Measurements from ENCODE around the gene SAE1. TPM values are rescaled to one million over a fixed set of nuclear protein-coding genes. Genes with fewer than 3 reads are reported as not detected.

SAE1 gene
- total and polyA plus RNA-seq, 2 of the 4 experiments (the other 2 are of a cell fraction), result 165 to 184 TPM

DNA sequence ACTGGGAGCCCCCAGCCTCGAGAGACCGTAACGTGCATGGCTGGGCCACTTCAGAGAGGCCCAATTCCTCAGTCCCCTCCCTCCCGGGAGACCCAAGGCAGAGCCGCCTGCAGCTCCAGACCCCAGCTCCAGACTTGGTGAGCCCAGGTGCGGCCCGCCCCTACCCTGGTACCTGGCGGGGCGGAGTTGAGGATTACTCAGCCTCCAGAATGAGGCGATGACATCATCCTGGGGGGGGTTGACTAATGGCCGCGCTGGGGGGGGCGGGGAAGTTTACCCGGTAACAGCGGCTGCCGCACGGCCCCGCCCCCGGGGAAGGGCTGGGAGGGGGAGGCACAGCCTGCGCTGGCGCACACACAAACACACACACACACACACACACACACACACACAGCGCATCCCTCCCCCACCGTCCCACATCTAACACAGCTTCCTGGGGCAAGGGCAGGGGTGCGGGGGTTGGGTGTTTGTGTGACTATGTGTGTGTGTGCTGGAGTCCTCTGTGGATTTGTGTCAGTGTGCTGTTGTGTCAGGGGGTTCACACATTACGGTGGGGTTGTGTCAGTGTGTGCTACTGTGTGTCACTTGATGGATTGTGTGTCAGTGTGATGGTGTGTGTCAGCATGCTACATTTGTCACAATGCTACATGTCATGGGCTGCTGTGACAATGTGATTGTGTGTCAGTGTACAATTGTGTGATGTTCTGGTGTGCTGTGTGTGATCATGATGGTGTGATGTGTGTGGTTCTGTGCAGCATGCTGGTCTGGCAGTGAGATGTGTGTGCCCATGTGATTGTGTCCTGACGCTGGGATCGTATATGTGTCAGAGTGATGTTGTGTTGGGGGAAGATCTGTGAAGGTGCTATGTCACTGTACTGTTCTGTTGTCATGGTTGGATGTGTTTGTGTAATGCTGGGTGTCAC is 110.6 kb downstream of the SAE1 start:
- Histone ChIP-seq H3K4ac (ENCODE audit: low read depth, low read length) (peak overlapping the region; percentile 68), H2BK15ac (ENCODE audit: low read depth, low read length) (peak overlapping the region; percentile 57; the same call in 2 of the 3 replicates), H3K4me3 (ENCODE audit: insufficient read depth, low read depth, low read length) (no peak overlapping the region), H2AK5ac (ENCODE audit: low read depth, low read length) (peak overlapping the region; percentile 95), H4K8ac (ENCODE audit: low read depth in 2 of 2, low read length in 2 of 2) (peak overlapping the region; percentile 6 to 88; a peak in 3 of 4 replicates), H3K56ac (ENCODE audit: extremely low read depth, insufficient read depth, low read length) (no peak overlapping the region), H4K91ac (ENCODE audit: insufficient read depth, low read depth, low read length) (peak overlapping the region; percentile 67), H2BK5ac (ENCODE audit: low read depth, low read length, poor library complexity, severe bottlenecking) (peak overlapping the region; percentile 16), H2AK9ac (replicated peaks; ENCODE audit: low read depth, low read length, poor library complexity) (peak overlapping the region; percentile 96), H3K9me3 (ENCODE audit: control insufficient read depth, insufficient read depth, low read length) (no peaks in the 10 kb centered on the region), H2AFZ (replicated peaks; ENCODE audit: low read length, poor library complexity) (peak overlapping the region; percentile 87), H3K18ac (ENCODE audit: low read depth, low read length) (peak overlapping the region; percentile 17), H3K27ac (ENCODE audit: insufficient read depth, low read length) (peak overlapping the region; percentile 10), H2BK120ac (ENCODE audit: low read depth, low read length) (peak overlapping the region; percentile 63), H3K23ac (ENCODE audit: low read depth, low read length) (peak overlapping the region; percentile 85), H4K5ac (ENCODE audit: low read depth, low read length) (peak overlapping the region; percentile 27), H3K4me1 (ENCODE audit: control insufficient read depth, insufficient read depth, low read length) (peaks cover 26% of the 10 kb centered on the region), H3K9ac (ENCODE audit: low read depth, low read length) (peak overlapping the region; percentile 4), H4K20me1 (ENCODE audit: insufficient read depth, low read length) (peaks cover 10% of the 10 kb centered on the region; the same call in 1 of the 2 replicates), H3K9me1 (ENCODE audit: insufficient read depth, low read length) (peaks cover 15% of the 10 kb centered on the region), H3K4me2 (ENCODE audit: low read depth, low read length) (peak overlapping the region; percentile 63), H3K79me1 (ENCODE audit: low read depth in 1 of 2, low read length in 2 of 2) (peaks cover 3 to 28% of the 10 kb centered on the region in 2 experiments; a peak in 2 of 4 replicates), H2BK20ac (ENCODE audit: low read depth, low read length) (peak overlapping the region; percentile 48), H3K27me3 (ENCODE audit: control insufficient read depth, insufficient read depth, low read length) (no peaks in the 10 kb centered on the region), H3K14ac (replicated peaks; ENCODE audit: low read depth, low read length) (peak overlapping the region; percentile 84), H3K36me3 (ENCODE audit: control insufficient read depth, insufficient read depth, low read length) (no peaks in the 10 kb centered on the region)
- ChIA-PET POLR2A (ENCODE audit: unreplicated experiment) (no interaction called here), CTCF (no interaction called here)
- DNase-seq (peak; percentile 79), ATAC-seq (ENCODE audit: low read depth) (peak; percentile 27)
- in situ Hi-C loops (cut with MboI; ENCODE audit: low sequenced_read_pairs) (no loop called here), dilution Hi-C loops (cut with HindIII; ENCODE audit: low sequenced_read_pairs, unreplicated experiment) (no loop called here), intact Hi-C loops (cut with micrococcal nuclease) (loop anchor here (5.0 kb wide), 1 partner anchor 109 kb away; the partner anchor contains the start of gene SAE1)
- BruUV-seq (replicated peaks), result no TSS peak
- 80% methylated on average over 1 of the region's 27 CpGs; no CpG with 5 or more reads in 1 of the 2 experiments for WGBS, 2 experiments (ENCODE audit: extremely low coverage in 2 of 2, insufficient read length in 1 of 2)
- TF ChIP-seq BHLHE40 (IDR thresholded peaks at IDR 0.05; ENCODE audit: low read depth, low read length) (0 out of 2 replicates have a peak, but pooled peaks have one; percentile 2), RFX5 (IDR thresholded peaks at IDR 0.05; ENCODE audit: low read depth, low read length) (peak; percentile 83), RAD21 (IDR thresholded peaks at IDR 0.05; ENCODE audit: low read length) (no peak), MAZ (IDR thresholded peaks at IDR 0.05; ENCODE audit: borderline replicate concordance, low read depth, low read length) (peak; percentile 80; the same call in 1 of the 2 replicates)

Measured in IMR-90 (cell line).